GM10266 (cell line): ENCODE data around the gene SLC6A18.

Experiments
- DNase-seq: peaks from one replicate; pipeline ENCODE4 v3.0.0; 2012; ENCODE audit errors: extremely low spot score
- TF ChIP-seq, protein P1 (sequence below): IDR thresholded peaks from 2 replicates; pipeline ENCODE4 v1.5.1; 2012; ENCODE audit warnings: mild to moderate bottlenecking, low read depth; ENCODE audit not compliant: control insufficient read depth, insufficient read depth; ENCODE audit errors: missing control alignments

Gene SLC6A18

DNA sequence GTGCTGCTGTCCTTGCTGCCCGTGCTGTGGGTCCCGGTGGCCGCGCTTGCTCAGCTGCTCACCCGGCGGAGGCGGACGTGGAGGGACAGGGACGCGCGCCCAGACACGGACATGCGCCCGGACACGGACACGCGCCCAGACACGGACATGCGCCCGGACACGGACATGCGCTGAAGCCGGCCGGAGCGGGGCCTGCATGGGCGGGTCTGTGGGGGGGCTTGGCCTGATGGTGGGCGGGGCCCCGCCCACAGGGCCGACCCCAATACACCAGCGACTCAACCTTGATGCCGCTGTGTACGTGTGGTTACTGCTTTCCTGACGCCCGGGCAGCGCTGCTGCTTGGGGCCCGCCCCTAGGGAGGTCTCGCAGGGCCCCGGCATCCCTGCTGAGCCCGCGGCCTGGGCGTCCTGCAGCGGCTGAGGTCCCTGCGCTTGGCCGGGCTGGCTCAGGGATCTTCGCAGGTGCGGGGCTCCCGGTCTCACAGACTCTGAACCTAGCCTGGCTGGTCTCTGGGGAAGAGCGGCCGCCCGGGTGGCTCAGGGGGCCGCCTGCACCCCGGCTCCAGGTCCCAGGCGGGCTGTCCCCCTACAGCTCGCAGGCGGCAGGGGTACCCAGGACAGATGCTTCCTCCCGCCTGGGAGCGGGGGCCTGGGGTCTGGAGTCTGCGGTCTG, 20.9 kb downstream of the SLC6A18 start:
- no peak for DNase-seq
- TF ChIP-seq, protein P1, sequence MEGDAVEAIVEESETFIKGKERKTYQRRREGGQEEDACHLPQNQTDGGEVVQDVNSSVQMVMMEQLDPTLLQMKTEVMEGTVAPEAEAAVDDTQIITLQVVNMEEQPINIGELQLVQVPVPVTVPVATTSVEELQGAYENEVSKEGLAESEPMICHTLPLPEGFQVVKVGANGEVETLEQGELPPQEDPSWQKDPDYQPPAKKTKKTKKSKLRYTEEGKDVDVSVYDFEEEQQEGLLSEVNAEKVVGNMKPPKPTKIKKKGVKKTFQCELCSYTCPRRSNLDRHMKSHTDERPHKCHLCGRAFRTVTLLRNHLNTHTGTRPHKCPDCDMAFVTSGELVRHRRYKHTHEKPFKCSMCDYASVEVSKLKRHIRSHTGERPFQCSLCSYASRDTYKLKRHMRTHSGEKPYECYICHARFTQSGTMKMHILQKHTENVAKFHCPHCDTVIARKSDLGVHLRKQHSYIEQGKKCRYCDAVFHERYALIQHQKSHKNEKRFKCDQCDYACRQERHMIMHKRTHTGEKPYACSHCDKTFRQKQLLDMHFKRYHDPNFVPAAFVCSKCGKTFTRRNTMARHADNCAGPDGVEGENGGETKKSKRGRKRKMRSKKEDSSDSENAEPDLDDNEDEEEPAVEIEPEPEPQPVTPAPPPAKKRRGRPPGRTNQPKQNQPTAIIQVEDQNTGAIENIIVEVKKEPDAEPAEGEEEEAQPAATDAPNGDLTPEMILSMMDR, result no peak

GRCh38 chr5:1246711-1247431, 21.7 kb downstream of the SLC6A18 start:
- TF ChIP-seq, protein P1, result no peak
- DNase-seq, result peak; percentile 62

DNA sequence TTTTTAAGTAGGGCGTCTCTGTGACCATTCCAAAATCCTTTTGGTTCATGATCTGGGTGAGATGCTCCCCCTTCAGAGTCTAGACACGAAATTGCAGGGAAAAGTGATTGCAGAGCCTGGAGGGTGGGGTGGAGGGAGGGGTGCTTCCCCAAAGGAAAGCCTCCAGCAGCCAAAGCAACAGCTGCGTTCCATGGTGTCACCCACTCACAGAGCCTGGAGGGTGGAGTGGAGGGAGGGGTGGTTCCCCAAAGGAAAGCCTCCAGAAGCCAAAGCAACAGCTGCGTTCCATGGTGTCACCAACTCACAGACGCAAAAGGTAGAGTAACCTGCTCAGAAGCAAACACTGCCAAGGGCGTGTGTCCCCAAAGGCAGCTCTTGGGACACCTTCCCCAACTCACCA, 22.6 kb downstream of the SLC6A18 start:
- DNase-seq, result no peak
- TF ChIP-seq, protein P1, result no peak

- no peak for DNase-seq
These were observed 24.4 kb downstream of the SLC6A18 start for GRCh38 chr5:1249366-1250280.

DNA sequence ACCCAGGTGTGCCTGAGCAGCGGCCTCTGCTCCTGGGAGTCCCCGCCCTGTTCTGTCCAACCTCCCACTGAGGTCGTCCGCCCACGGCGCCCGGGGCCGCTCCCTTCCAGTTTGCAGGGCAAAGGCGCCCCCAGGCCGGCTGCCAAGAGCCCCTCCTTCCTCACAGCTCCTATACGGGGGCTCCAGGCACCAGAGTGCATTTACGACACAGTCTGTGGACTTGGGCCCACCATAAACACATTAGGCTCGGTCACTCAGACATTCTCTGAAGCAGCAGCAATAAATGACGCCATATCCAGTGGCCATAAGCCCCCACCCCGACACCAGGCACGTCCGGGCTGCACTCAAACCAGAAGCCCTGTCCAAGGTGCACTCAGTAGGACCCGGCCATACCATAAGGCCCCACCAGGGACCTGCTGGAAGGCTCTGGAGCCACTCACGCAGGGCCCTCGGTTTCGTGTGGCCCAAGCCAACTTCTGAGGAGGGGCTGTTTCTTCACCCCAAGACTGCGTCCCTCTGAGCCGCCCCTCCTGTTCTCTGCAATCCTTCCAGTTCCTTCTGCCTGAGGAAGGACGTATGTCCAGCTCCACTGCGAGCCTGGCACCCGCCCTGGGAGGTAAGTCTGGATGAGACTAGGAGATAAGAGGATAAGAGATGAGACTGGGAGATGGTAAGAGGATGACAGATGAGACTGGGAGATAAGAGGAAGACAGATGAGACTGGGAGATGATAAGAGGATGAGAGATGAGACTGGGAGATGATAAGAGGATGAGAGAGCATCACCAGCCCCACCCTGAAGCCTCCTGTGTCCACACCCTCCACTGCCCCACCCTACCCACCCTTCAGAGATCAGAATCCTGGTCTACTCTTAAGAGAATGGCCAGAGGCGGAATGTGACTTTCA, 26.7 kb downstream of the SLC6A18 start:
- no peak for DNase-seq

More at GRCh38 chr5:1249366-1250280, 24.4 kb downstream of the SLC6A18 start:
- TF ChIP-seq, protein P1, result no peak

GRCh38 chr5:1252681-1253080, 27.5 kb downstream of the SLC6A18 start:
- DNase-seq, result no peak
- TF ChIP-seq, protein P1, result no peak

More for the DNA sequence above, 26.7 kb downstream of the SLC6A18 start:
- TF ChIP-seq, protein P1, result no peak
